ENCODE results near the gene AMBP.

Gene AMBP

GRCh38 chr9:114078021-114078780, at the start of gene AMBP:
AMBP (minus strand) TSS chr9:114078300; CDS start chr9:114078209, 91 bp downstream.
- no peaks in the 10 kb centered on the region for H3K4me1 Mint-ChIP-seq
- ATAC-seq = no peak
- no peak for DNase-seq
- no peak within 1 kb of the TSS for H3K4me3 Mint-ChIP-seq
- no peaks in the 10 kb centered on the region for H3K9me3 Mint-ChIP-seq
- no peak within 1 kb of the TSS for H3K27ac Mint-ChIP-seq
- H3K27me3 Mint-ChIP-seq = peaks cover 26% of the 10 kb centered on the region

- no peak for DNase-seq
- peaks cover 15% of the 10 kb centered on the region for H3K27me3 Mint-ChIP-seq
- no peak overlapping the region for H3K4me3 Mint-ChIP-seq
- peaks cover 4 to 8% of the 10 kb centered on the region in 2 donors for H3K9me3 Mint-ChIP-seq
- H3K27ac Mint-ChIP-seq = peak overlapping the region in 1 of 2 donors; percentile 10
- no peaks in the 10 kb centered on the region for H3K4me1 Mint-ChIP-seq
- no peak for ATAC-seq
These were observed 48.4 kb upstream of the AMBP start for GRCh38 chr9:114126247-114127060.

- no peak overlapping the region for H3K4me3 Mint-ChIP-seq
- H3K27me3 Mint-ChIP-seq = peaks cover 15% of the 10 kb centered on the region
- ATAC-seq (no peak), DNase-seq (no peak)
- H3K9me3 Mint-ChIP-seq = peaks cover 4 to 8% of the 10 kb centered on the region in 2 donors
- no peak overlapping the region for H3K27ac Mint-ChIP-seq
- no peaks in the 10 kb centered on the region for H3K4me1 Mint-ChIP-seq
These were observed 47.4 kb upstream of the AMBP start for GRCh38 chr9:114125476-114126013.

DNA sequence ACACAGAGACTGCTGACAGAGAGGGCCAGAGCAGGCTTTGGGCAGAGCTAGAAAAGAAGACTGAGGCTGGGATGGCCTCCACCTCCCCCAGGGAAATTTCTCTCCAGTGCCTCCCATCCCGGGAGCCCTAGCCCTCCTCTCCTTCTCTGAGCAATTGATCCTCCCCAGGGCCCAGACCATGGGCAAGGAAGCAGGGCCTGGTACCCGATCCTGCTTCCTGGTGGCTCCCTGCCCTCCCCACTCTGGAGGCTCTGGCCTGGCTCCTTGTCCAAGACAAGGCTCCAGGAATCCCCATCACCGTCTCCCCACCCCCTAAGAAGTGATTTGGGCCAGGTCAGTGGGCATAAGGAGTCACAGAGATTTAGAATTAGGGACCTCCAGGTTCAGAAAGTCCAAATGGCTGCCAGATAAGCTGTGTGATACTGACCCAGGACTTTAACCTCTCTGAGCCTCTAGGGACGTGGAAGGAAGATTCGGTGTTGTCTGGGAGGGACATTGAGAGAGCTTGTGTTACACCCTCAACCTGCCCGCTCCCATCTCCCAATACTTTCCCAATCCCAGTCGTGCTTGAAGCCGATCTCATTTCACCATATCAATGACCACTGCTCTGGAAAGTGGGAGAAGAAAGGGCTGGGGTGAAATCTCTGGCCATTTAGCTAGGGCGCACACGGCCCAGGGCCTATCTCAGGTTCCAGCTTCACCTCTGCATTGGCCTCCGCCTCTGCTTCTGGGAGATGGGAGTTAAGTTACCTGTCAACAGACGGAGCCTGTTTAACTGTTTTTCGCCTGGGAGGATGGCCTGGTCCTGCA, 46.8 kb upstream of the AMBP start:
- no peak for DNase-seq
- Mint-ChIP-seq H3K9me3 (peaks cover 4 to 8% of the 10 kb centered on the region in 2 donors), H3K27ac (no peak overlapping the region), H3K4me1 (no peaks in the 10 kb centered on the region), H3K27me3 (peaks cover 15% of the 10 kb centered on the region), H3K4me3 (no peak overlapping the region)
- ATAC-seq = no peak

- Mint-ChIP-seq H3K4me1 (no peaks in the 10 kb centered on the region), H3K4me3 (no peak overlapping the region), H3K27ac (no peak overlapping the region), H3K27me3 (peaks cover 13% of the 10 kb centered on the region), H3K9me3 (peaks cover 4 to 8% of the 10 kb centered on the region in 2 donors)
- no peak for DNase-seq
- ATAC-seq = no peak
These were observed 46.0 kb upstream of the AMBP start for GRCh38 chr9:114124138-114124537.

DNA sequence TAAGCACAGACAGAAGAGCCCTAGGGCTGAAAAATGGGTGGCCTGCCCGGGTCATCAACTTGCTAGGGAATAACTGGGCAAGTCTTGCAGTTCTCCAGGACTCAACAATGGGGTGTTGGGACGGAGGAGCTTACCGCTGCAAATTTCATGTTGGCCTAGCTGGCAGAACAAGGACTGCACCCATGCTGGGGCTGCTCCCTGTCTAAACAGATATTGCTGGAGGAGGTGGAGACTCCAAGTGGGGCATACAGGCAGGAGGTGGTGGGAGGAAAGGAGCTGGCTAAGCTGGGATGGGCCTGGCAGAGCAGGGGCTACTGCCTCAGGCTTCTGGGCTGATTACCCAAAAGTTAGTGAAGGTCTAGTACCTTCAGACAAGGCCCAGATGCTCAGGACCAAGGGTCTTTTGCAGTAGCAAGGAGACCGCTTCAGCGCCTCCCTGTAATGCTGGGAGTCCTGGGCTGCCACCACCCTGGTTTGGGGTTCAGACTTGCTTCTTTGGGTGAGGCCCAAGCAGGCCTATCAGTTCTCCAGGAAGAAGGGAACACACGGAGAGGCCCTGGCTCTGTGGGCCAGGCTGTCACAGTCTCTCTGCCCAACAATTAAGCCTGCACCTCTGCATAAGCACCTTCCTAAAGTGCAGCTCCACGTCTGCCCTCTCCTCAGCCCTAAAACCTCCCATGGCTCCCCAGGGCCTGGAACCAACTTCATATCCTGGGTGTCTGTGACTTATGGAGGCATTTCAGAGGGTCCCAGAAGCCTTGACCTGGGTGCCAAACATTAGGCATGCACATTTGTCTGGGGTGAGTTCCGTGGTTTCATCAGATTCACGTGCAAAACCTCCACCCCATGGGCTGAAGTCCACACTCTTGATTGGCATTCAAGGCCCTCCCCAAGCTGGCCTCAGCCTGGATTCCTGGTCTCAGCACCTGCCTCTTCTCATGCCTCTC, 45.2 kb upstream of the AMBP start:
- peaks cover 13% of the 10 kb centered on the region for H3K27me3 Mint-ChIP-seq
- H3K27ac Mint-ChIP-seq = no peak overlapping the region
- peaks cover 4 to 8% of the 10 kb centered on the region in 2 donors for H3K9me3 Mint-ChIP-seq
- no peak overlapping the region for H3K4me3 Mint-ChIP-seq
- no peak for DNase-seq
- H3K4me1 Mint-ChIP-seq = no peaks in the 10 kb centered on the region
- no peak for ATAC-seq

DNA sequence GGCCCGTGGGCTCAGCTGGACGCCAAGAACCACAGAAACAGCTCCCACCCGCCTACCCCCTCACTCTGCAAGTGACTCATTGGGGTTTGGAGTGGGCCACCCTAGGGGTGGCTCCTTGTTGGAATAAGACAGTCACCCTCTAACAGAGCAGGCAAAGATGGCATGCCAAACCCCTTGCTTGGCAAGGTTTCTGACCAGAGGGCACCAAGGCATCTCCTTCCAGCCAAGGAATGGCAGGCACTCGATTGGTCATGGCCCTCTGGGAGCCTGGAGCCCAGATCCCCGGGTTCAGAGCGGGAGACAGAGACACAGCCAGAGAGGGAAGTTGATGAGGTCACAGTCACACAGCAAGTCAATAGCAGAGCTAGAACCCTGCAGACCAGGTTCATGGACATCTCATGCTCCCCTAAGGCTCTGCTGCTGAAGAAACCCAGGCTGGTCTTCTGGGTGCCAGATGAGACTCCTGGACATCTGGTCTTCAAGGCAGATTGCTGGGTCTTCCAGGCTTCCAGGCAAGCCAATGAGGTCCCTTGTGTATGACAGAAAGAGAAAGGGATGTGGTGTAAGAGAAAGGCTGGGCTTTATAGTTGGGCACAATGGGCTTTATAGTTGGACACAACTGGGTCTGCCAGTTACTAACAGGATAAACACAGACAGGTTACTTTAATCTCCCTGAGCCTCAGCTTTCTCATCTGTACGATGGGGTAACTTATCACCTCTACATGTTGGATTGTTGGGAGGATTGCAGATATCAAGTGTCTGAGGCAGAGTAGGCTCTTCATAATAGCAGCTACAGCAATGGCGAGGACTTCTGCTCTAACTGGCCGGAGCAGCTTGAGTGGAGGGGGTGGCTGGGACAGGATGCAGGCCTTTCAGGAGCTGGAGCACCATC, 44.3 kb upstream of the AMBP start:
- Mint-ChIP-seq H3K4me1 (no peaks in the 10 kb centered on the region), H3K27me3 (peaks cover 19% of the 10 kb centered on the region), H3K4me3 (no peak overlapping the region), H3K9me3 (peaks cover 3 to 5% of the 10 kb centered on the region in 2 donors), H3K27ac (no peak overlapping the region)
- DNase-seq = no peak
- no peak for ATAC-seq

GRCh38 chr9:114121227-114122135, 43.4 kb upstream of the AMBP start:
- DNase-seq (no peak), ATAC-seq (no peak)
- H3K27ac Mint-ChIP-seq = no peak overlapping the region
- no peaks in the 10 kb centered on the region for H3K4me1 Mint-ChIP-seq
- H3K4me3 Mint-ChIP-seq = no peak overlapping the region
- no peaks in the 10 kb centered on the region for H3K9me3 Mint-ChIP-seq
- peaks cover 24% of the 10 kb centered on the region for H3K27me3 Mint-ChIP-seq

GRCh38 chr9:114120192-114121014, 42.3 kb upstream of the AMBP start:
- no peaks in the 10 kb centered on the region for H3K4me1 Mint-ChIP-seq
- ATAC-seq (no peak), DNase-seq (no peak)
- no peak overlapping the region for H3K4me3 Mint-ChIP-seq
- H3K9me3 Mint-ChIP-seq = no peaks in the 10 kb centered on the region
- H3K27ac Mint-ChIP-seq = peak overlapping the region in 1 of 2 donors; percentile 27
- peaks cover 26% of the 10 kb centered on the region for H3K27me3 Mint-ChIP-seq

DNA sequence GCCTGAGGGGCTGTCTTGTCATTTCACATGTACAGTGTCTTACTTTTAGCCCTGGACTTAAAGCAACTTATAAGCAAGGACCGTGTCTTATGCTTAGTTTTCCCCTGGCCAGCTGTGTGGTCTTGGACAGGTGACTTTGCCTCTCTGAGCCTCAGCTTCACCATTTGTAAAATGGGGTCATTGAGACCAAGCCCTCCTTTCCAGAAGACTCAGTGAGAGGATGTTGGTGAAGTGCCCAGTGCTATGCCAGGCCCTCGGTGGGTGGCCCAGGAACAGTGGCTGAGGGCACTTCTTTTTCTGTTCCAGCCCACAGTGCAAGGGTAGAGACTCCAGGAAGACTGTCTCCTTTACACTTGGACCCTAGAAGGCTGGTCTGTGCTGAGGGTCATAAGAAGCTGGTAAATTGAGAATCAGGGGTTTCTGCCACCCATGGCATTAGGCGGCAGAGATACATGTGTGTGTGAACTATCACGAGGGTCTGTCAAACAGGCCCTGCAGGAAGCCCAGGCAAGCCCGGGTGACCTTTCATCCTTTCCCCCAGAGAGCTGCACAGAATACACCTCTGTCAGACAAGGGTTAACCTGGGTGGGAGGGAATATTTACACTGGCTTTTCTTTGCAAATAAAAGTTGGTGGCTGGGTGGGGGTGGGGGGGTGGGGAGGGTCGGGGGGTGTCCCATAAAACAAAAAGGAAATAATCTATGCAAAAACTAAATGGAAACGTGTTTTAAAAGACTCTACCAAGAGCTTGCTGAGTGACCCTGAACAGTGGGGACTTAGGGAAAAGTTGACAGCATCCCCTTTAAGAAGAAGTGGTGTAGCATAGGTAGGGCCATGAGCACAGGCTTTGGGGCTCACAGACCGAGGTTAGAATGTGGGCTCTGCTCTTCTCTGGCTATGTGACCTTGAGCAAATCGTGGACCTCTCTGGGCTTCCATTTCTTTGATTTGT, 41.4 kb upstream of the AMBP start:
- no peak for ATAC-seq
- DNase-seq = no peak
- no peak overlapping the region for H3K4me3 Mint-ChIP-seq
- peaks cover 26% of the 10 kb centered on the region for H3K27me3 Mint-ChIP-seq
- H3K4me1 Mint-ChIP-seq = no peaks in the 10 kb centered on the region
- H3K27ac Mint-ChIP-seq = peak overlapping the region in 1 of 2 donors; percentile 27
- no peaks in the 10 kb centered on the region for H3K9me3 Mint-ChIP-seq

DNA sequence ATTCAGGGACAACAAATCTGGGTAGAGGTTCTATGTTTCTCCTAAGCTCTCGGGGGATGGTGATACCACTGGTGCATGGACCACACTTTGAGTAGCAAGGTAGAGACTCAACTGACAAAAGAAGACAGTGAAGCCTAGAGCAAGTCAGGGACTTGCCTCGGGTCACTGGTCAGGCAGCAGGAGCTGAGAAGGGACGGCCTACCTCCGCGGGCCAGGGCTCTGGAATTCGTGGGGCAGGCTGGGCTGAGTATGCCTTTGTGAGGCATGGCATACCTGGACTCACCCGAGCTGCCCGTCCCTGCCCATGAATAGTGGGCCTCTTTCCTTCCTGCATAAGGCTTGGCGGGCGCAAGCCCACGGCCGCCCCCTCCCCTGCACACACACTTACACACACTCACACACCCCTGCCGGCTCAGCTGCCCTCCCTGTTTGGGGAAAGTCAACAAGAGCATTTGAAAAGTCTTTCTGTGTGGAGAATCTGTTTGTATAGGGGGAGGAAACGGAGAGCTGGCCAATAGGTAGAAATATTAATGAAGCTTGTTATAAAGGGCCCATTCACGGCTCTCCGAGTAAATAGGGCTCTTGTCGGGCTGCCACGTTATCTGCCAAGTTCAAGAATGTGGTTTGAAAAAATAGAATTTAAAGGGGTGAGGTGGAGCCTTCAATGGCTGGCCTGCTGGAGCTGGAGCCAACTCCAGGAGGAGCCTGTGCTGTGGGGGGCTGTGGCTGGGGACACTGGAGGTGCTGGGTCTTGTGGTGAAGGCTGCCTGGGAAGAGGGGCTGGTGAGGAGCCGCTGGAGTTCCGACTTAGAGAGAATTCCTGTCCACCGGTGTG, 40.1 kb upstream of the AMBP start:
- H3K4me1 Mint-ChIP-seq = no peaks in the 10 kb centered on the region
- H3K4me3 Mint-ChIP-seq = no peak overlapping the region
- H3K27ac Mint-ChIP-seq = no peak overlapping the region
- H3K27me3 Mint-ChIP-seq = peaks cover 36% of the 10 kb centered on the region
- no peak for DNase-seq
- H3K9me3 Mint-ChIP-seq = no peaks in the 10 kb centered on the region
- ATAC-seq = no peak
